Measurements from ENCODE around the gene RASAL2.

- TF ChIP-seq POLR2A (IDR thresholded peaks at IDR 0.05; ENCODE audit: low read depth, low read length), result no peak
- TF ChIP-seq POLR2AphosphoS5 (IDR thresholded peaks at IDR 0.05; ENCODE audit: low read depth, low read length), result no peak
These were observed 370.2 kb downstream of the RASAL2 start for GRCh38 chr1:178464141-178464540.

Measured in GM12892 (cell line).